K562 (cell line): Measurements from ENCODE around the gene RASEF. TPM values are rescaled to one million over a fixed set of nuclear protein-coding genes. Genes with fewer than 3 reads are reported as not detected.
A peak's percentile ranks its signal among the peaks of the same experiment; 100 is the strongest.

Experiments
- CCNT2 ChIP-seq: IDR thresholded peaks from 2 replicates; pipeline ENCODE4 v1.6.1; 2011; ENCODE audit warnings: borderline replicate concordance, low read depth, mild to moderate bottlenecking, moderate library complexity, mixed read lengths, low read length; ENCODE audit not compliant: insufficient read length; ENCODE audit errors: extremely low read depth
- CGGBP1 ChIP-seq: fragments of 250-450 bp; sonication (Bioruptor Pico); IDR thresholded peaks from 2 replicates; pipeline ENCODE4 v1.9.0; 2021; ENCODE audit warnings: mild to moderate bottlenecking
- EGR1 ChIP-seq: fragments of 450-650 bp; conservative IDR thresholded peaks from 2 replicates; pipeline ENCODE4 v1.6.1; 2017; ENCODE audit warnings: mild to moderate bottlenecking
- ETV1 ChIP-seq: fragments of 450-650 bp; conservative IDR thresholded peaks from 2 replicates; pipeline ENCODE4 v1.6.1; 2016; ENCODE audit warnings: missing genetic modification characterization, control low read depth, low read depth, missing compliant biosample characterization
- JUND ChIP-seq, 2 experiments: IDR thresholded peaks; 2 replicates in 1 of 2; 3 replicates in 1 of 2; pipeline ENCODE4 v1.6.1; 2011; ENCODE audit warnings: borderline replicate concordance in 2 of 2, low read depth in 2 of 2, low read length in 2 of 2, improper control_type of control experiment in 1 of 2, missing biosample characterization in 1 of 2, missing genetic modification characterization in 1 of 2, missing genetic modification reagents in 1 of 2
- MAFK ChIP-seq: IDR thresholded peaks from 2 replicates; pipeline ENCODE4 v1.6.1; 2011; ENCODE audit warnings: low read length, improper control_type of control experiment
- TFE3 ChIP-seq: fragments of 450-650 bp; formaldehyde crosslinking; IDR thresholded peaks from 2 replicates; pipeline ENCODE4 v1.4.0; 2020; ENCODE audit warnings: mild to moderate bottlenecking, mixed read lengths
- ZNF316 ChIP-seq: fragments of 450-650 bp; IDR thresholded peaks from 2 replicates; pipeline ENCODE4 v1.6.1; 2016
- ZNF436 ChIP-seq: fragments of 250-450, 450-650 bp; sonication (Bioruptor Pico); formaldehyde crosslinking; IDR thresholded peaks from 2 replicates; pipeline ENCODE4 v1.7.0; 2020; ENCODE audit warnings: mild to moderate bottlenecking
- ZSCAN29 ChIP-seq: fragments of 450-650 bp; IDR thresholded peaks from 2 replicates; pipeline ENCODE4 v1.6.1; 2017
- polyA plus RNA-seq, 8 experiments: library from polyadenylated mRNA; depleted of rRNA in 4 of 8; stranded (reverse) in 5 of 8; unstranded in 3 of 8; fragments of >200 nt; fragmentation: Nextera tagmentation in 2 of 8; fragmentation: Illumina TruSeq in 1 of 8; extraction: Ambion mirVana in 2 of 8; extraction: Trizol in 1 of 8; gene quantifications; 2 replicates each; pipeline versions ENCODE4 v1.2.1 to v1.2.3, GENCODE V29; 2011 to 2014; ENCODE audit warnings: inconsistent platforms in 1 of 8, missing spikeins in 1 of 8
- total RNA-seq, 7 experiments: library from RNA; depleted of rRNA in 6 of 7; stranded (reverse); fragments of >200 nt in 6 of 7; fragmentation: Illumina TruSeq in 2 of 7; extraction: Trizol in 2 of 7; gene quantifications; 2 replicates each; pipeline versions ENCODE4 v1.2.1 to v1.2.3, GENCODE V29; 2011 to 2021; ENCODE audit warnings: low replicate concordance in 1 of 7
- TF ChIP-seq, protein P1 (sequence below): sonication (generic); formaldehyde crosslinking; IDR thresholded peaks from 2 replicates; pipeline ENCODE4 v1.8.1; 2023; ENCODE audit warnings: mild to moderate bottlenecking, missing genetic modification reagents

Gene RASEF
- total and polyA plus RNA-seq, 9 of the 15 experiments (the other 6 are each of a cell fraction or from before 2014, with no cell fraction given), result 0.01 to 0.18 (median 0.11) TPM; not detected in 4

DNA sequence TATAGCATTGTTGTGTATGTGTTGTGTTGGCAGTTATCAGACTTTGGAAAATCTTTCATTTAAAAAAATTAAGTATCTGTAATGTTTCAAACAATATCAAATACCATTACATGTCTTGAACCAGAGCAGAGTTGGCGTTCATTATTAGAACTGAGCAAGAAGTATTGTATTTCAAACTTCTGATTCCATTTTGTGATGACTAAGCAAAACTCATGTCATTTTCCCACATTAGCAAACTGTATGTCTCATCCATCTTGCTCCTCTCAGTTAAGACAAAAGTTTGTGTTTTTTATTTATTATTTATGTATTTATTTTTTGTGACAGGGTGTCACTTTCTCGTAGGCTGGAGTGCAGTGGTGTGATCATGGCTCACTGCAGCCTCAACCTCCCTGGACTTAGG lies 4.6 kb upstream of the RASEF start (continued):
- TF ChIP-seq JUND (IDR thresholded peaks at IDR 0.05; ENCODE audit: borderline replicate concordance, low read depth, low read length) (no peak), JUND (tag; IDR thresholded peaks at IDR 0.05; ENCODE audit: borderline replicate concordance, low read depth, low read length) (no peak), ZNF436 (CRISPR knock-in tag) (no peak), EGR1 (no peak), CGGBP1 (CRISPR knock-in tag) (no peak), TFE3 (no peak), MAFK (peak; percentile 82), ETV1 (no peak), ZSCAN29 (no peak), ZNF316 (peak; percentile 68), CCNT2 (no peak)
- TF ChIP-seq, protein P1, sequence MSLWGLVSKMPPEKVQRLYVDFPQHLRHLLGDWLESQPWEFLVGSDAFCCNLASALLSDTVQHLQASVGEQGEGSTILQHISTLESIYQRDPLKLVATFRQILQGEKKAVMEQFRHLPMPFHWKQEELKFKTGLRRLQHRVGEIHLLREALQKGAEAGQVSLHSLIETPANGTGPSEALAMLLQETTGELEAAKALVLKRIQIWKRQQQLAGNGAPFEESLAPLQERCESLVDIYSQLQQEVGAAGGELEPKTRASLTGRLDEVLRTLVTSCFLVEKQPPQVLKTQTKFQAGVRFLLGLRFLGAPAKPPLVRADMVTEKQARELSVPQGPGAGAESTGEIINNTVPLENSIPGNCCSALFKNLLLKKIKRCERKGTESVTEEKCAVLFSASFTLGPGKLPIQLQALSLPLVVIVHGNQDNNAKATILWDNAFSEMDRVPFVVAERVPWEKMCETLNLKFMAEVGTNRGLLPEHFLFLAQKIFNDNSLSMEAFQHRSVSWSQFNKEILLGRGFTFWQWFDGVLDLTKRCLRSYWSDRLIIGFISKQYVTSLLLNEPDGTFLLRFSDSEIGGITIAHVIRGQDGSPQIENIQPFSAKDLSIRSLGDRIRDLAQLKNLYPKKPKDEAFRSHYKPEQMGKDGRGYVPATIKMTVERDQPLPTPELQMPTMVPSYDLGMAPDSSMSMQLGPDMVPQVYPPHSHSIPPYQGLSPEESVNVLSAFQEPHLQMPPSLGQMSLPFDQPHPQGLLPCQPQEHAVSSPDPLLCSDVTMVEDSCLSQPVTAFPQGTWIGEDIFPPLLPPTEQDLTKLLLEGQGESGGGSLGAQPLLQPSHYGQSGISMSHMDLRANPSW (CRISPR knock-in tag), result no peak
